Astrocyte of the spinal cord (primary cell): Measurements from ENCODE around the gene TAS1R1.

Source experiments
- DNase-seq: peaks from one replicate; pipeline ENCODE4 v3.0.0; 2011; ENCODE audit warnings: low read depth, low spot score
- H3K4me3 ChIP-seq: 2 replicates; pipeline ENCODE4 v1.5.1; 2011; ENCODE audit warnings: low read depth, mild to moderate bottlenecking, low read length, moderate library complexity
- in situ Hi-C: cut with HindIII; loops from 2 replicates; pipeline ENCODE4 v1.10.0; 2017; ENCODE audit warnings: low sequenced_read_pairs
- TF ChIP-seq, protein P1 (sequence below): IDR thresholded peaks from 2 replicates; pipeline ENCODE4 v1.5.1; 2012; ENCODE audit warnings: low read depth, mild to moderate bottlenecking, low read length, inconsistent platforms

The TAS1R1 gene

GRCh38 chr1:6586404-6586816, 31.3 kb downstream of the TAS1R1 start:
- in situ Hi-C loops, result no loop called here
- H3K4me3 ChIP-seq, result no peak overlapping the region
- TF ChIP-seq, protein P1, sequence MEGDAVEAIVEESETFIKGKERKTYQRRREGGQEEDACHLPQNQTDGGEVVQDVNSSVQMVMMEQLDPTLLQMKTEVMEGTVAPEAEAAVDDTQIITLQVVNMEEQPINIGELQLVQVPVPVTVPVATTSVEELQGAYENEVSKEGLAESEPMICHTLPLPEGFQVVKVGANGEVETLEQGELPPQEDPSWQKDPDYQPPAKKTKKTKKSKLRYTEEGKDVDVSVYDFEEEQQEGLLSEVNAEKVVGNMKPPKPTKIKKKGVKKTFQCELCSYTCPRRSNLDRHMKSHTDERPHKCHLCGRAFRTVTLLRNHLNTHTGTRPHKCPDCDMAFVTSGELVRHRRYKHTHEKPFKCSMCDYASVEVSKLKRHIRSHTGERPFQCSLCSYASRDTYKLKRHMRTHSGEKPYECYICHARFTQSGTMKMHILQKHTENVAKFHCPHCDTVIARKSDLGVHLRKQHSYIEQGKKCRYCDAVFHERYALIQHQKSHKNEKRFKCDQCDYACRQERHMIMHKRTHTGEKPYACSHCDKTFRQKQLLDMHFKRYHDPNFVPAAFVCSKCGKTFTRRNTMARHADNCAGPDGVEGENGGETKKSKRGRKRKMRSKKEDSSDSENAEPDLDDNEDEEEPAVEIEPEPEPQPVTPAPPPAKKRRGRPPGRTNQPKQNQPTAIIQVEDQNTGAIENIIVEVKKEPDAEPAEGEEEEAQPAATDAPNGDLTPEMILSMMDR, result no peak
- DNase-seq, result no peak

GRCh38 chr1:6587261-6588005, 32.3 kb downstream of the TAS1R1 start:
- no peak for DNase-seq
- TF ChIP-seq, protein P1, result no peak
- in situ Hi-C loops, result no loop called here
- no peak overlapping the region for H3K4me3 ChIP-seq

DNA sequence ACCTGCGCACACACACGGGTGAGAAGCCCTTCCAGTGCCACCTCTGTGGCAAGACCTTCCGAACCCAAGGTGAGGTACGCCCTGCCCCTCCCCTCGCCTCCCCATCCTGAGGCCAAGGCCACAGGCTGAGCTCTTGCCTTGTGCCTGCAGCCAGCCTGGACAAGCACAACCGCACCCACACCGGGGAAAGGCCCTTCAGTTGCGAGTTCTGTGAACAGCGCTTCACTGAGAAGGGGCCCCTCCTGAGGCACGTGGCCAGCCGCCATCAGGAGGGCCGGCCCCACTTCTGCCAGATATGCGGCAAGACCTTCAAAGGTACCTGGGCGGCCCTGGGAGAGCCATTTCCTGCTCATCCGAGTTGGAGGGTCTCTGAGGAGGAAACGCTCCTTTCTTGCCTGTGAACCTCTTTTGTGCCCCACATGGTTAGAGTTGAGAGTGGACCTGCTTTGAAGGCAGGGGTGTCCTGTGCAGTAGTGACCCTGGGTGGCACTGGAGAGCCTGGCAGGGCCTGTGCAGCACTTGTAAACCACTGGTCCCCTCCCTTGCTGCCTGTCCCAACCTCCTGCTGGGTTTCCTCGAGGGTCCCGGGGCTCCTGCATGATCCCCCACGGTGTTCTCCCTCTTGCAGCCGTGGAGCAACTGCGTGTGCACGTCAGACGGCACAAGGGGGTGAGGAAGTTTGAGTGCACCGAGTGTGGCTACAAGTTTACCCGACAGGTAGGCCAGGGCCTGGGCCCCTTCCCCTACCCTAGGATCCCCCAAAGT, 33.2 kb downstream of the TAS1R1 start:
- no peak overlapping the region for H3K4me3 ChIP-seq
- in situ Hi-C loops, result no loop called here
- TF ChIP-seq, protein P1, result no peak
- no peak for DNase-seq

DNA sequence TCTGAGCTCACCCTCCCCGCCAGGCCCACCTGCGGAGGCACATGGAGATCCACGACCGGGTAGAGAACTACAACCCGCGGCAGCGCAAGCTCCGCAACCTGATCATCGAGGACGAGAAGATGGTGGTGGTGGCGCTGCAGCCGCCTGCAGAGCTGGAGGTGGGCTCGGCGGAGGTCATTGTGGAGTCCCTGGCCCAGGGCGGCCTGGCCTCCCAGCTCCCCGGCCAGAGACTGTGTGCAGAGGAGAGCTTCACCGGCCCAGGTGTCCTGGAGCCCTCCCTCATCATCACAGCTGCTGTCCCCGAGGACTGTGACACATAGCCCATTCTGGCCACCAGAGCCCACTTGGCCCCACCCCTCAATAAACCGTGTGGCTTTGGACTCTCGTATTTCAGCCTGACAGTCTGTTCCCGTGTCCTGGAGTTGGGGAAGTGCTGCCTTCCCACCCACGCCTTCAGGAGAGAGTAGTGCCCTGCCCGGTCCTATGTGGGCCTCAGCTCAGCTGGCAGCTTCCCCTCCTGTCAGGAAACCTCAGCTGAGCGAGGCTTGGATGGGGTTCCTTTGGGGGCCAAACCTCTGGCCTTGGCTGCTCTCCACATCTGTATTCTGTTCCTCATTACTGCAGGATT, 33.9 kb downstream of the TAS1R1 start:
- DNase-seq, result no peak
- TF ChIP-seq, protein P1, result no peak
- in situ Hi-C loops, result no loop called here
- no peak overlapping the region for H3K4me3 ChIP-seq

- TF ChIP-seq, protein P1, result no peak
- no peak overlapping the region for H3K4me3 ChIP-seq
- DNase-seq, result no peak
- in situ Hi-C loops, result no loop called here
Observed at GRCh38 chr1:6590046-6590445, 34.9 kb downstream of the TAS1R1 start.

- in situ Hi-C loops, result no loop called here
- no peak for DNase-seq
- no peak overlapping the region for H3K4me3 ChIP-seq
- TF ChIP-seq, protein P1, result no peak
Observed at GRCh38 chr1:6591222-6591621, 36.1 kb downstream of the TAS1R1 start.
